Measurements from ENCODE around the gene CRYL1.

The CRYL1 gene

DNA sequence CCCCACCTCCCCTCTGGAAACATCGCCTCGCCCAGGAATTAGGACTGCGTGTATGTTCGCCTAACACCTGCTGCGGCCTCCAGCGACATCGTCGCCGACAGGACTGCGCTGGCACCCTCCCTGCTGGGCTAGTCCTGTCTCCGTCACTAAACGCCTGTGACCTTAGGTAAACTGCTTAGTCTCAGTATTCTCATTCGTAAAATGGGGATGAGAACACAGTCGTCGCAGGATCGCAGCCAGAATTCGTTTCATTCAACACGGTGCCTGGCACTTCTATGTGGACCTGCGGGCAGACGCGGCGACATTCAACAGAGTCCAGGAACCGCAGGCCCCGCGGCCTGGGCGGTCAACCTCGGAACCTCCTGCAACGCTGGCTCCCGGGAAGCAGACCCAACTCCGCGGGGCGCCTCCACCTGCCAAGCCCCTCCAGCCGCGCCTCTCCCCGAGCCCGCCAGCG lies 485 bp downstream of the CRYL1 start:
- Histone ChIP-seq H3K27ac (ENCODE audit: low read depth, low read length, severe bottlenecking) (no peak overlapping the region), H3K9me3 (ENCODE audit: control insufficient read depth, low read length) (no peaks in the 10 kb centered on the region)
- WGBS, 2 experiments (ENCODE audit: insufficient coverage in 2 of 2), result 1 to 4% methylated on average over 36 to 37 of the region's 37 CpGs

DNA sequence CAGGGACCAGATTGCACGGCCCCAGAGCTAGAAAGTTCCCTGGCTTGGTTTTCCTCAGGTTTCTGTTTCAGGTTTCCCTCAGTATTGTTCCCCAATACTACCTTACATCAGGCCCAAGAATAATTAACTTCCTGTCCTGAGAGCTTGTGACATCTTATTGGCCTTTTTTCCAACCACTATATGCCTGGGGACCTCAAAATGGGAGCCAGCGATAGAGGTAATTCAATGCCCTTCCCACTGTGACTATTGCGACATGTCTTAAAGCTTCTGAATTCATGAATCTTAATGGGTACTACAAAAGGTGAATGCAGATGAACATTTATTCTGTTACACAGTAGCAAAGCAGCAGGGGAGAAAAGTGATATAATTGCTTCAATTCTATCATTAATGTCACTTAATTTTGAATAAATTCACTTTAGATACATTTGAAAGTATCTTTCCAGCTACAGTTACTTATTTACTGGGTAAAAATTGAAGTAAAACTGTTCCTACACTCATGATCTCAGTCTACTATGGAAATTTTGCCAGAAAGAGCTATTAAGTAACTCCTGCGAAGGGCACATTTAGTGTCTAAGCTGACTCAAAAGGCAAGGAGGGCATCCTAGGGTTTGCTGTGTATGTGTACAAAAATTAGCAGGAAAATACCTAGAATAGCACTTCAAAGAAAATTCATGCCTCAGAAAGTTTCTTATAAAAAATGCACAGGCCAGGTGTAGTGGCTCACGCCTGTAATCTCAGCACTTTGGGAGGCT lies 4.1 kb downstream of the CRYL1 start:
- Histone ChIP-seq H3K36me3 (ENCODE audit: control insufficient read depth, insufficient read depth, low read length) (no peaks in the 10 kb centered on the region), H3K4me1 (ENCODE audit: control insufficient read depth, insufficient read depth, low read length, poor library complexity, severe bottlenecking) (no peaks in the 10 kb centered on the region), H3K27ac (ENCODE audit: low read depth, low read length, severe bottlenecking) (no peak overlapping the region), H3K9me3 (ENCODE audit: control insufficient read depth, low read length) (no peaks in the 10 kb centered on the region), H3K4me3 (ENCODE audit: extremely low read depth, insufficient read depth, low read length, poor library complexity, severe bottlenecking) (no peak overlapping the region)
- WGBS, 2 experiments (ENCODE audit: insufficient coverage in 2 of 2), result 80 to 100% methylated on average over 2 to 4 of the region's 5 CpGs

More for the DNA sequence above, 485 bp downstream of the CRYL1 start:
- Histone ChIP-seq H3K4me3 (ENCODE audit: extremely low read depth, insufficient read depth, low read length, poor library complexity, severe bottlenecking) (peak overlapping the region; percentile 56), H3K4me1 (ENCODE audit: control insufficient read depth, insufficient read depth, low read length, poor library complexity, severe bottlenecking) (no peaks in the 10 kb centered on the region), H3K36me3 (ENCODE audit: control insufficient read depth, insufficient read depth, low read length) (no peaks in the 10 kb centered on the region)

DNA sequence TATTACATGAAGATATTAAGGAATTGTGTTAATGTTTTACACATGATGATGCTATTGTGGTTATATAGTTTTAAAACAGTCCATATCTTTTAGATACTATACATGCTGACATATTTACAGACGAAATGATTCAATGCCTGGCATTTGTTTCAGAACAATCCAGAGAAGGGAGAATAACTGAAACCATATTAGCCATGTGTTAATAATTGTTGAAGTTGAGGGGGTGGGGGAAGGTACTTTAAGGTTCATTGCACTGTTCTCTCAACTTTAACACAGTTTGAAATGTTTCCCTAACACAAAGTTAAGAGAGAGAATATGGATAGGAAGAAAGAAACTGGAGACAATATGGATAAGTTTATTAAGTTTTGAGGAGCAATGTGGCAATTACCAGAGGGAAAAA lies 5.8 kb downstream of the CRYL1 start:
- Histone ChIP-seq H3K36me3 (ENCODE audit: control insufficient read depth, insufficient read depth, low read length) (no peaks in the 10 kb centered on the region), H3K27ac (ENCODE audit: low read depth, low read length, severe bottlenecking) (no peak overlapping the region), H3K4me1 (ENCODE audit: control insufficient read depth, insufficient read depth, low read length, poor library complexity, severe bottlenecking) (no peaks in the 10 kb centered on the region), H3K4me3 (ENCODE audit: extremely low read depth, insufficient read depth, low read length, poor library complexity, severe bottlenecking) (no peak overlapping the region), H3K9me3 (ENCODE audit: control insufficient read depth, low read length) (no peaks in the 10 kb centered on the region)
- WGBS, 2 experiments (ENCODE audit: insufficient coverage in 2 of 2), result no CpG with 5 or more reads among the region's 1 CpG

DNA sequence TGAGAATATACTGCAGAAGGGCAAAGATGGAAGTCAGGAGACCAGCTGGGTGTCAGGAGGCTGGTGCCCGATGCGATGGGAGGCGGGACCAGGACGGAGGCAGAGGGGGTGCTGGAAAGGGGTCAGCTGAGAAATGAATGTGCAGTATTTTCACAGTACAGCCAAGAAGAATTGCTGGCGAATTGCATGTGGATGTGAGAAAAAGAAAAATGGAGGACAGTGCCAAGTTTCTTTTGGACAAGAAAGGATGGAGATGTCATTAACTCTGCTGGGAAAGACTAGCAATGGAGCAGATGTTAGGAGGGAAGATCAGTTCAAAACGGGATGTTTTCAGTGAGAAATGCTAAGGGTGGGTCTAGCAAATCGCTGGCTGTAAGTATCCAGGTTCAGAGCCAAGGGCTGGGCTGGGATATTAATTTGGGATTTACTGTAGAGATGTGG lies 7.0 kb downstream of the CRYL1 start:
- Histone ChIP-seq H3K9me3 (ENCODE audit: control insufficient read depth, low read length) (no peaks in the 10 kb centered on the region), H3K4me3 (ENCODE audit: extremely low read depth, insufficient read depth, low read length, poor library complexity, severe bottlenecking) (no peak overlapping the region), H3K4me1 (ENCODE audit: control insufficient read depth, insufficient read depth, low read length, poor library complexity, severe bottlenecking) (no peaks in the 10 kb centered on the region), H3K27ac (ENCODE audit: low read depth, low read length, severe bottlenecking) (no peak overlapping the region), H3K36me3 (ENCODE audit: control insufficient read depth, insufficient read depth, low read length) (no peaks in the 10 kb centered on the region)
- WGBS, 2 experiments (ENCODE audit: insufficient coverage in 2 of 2), result 87 to 92% methylated on average over 7 of the region's 7 CpGs

DNA sequence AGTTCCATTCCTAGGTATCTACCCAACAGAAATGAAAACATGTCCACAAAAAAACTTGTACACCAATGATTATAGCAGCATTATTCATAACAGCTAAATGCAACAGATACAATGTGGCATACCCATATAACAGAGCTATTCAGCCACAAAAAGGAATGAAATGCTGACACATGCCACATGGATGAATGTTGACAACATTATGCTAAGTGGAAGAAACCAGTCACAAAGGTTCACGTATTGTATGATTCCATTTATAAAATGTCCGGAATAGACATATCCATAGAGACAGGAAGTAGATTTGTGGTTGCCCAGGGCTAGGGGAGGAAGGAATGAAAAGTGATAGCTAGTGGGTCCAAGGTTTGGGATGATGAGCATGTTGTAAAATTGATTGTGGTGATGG lies 10.8 kb downstream of the CRYL1 start:
- H3K4me3 ChIP-seq (ENCODE audit: extremely low read depth, insufficient read depth, low read length, poor library complexity, severe bottlenecking), result no peak overlapping the region
- H3K27ac ChIP-seq (ENCODE audit: low read depth, low read length, severe bottlenecking), result no peak overlapping the region
- no peaks in the 10 kb centered on the region for H3K36me3 ChIP-seq (ENCODE audit: control insufficient read depth, insufficient read depth, low read length)
- no peaks in the 10 kb centered on the region for H3K9me3 ChIP-seq (ENCODE audit: control insufficient read depth, low read length)
- WGBS, 2 experiments (ENCODE audit: insufficient coverage in 2 of 2), result 94 to 100% methylated on average over 2 of the region's 2 CpGs
- H3K4me1 ChIP-seq (ENCODE audit: control insufficient read depth, insufficient read depth, low read length, poor library complexity, severe bottlenecking), result no peaks in the 10 kb centered on the region

DNA sequence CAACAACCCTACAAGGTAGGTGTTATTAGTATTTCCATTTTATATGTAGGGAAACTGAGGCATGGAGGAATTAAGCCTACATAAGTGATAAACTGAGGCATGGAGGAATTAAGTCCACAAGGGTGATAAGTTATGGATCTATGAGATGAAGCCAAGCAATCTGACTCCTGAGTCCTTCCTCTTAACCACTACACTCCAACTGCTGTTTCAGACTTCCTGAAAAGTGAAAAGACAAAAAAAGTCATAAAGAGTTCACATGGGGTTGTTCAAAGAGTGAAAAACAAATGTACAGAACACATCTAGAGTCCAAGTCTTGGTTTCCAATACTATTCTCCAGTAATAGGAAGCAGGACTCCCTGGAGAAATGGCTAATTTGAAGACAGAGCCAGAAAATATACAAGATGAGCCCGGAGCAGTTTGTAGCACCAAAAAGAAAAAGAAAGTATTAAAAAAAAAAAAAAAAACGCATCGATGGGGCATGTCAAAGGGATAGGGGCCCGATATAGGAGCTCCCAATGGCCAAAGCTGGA lies 12.1 kb downstream of the CRYL1 start:
- Histone ChIP-seq H3K9me3 (ENCODE audit: control insufficient read depth, low read length) (no peaks in the 10 kb centered on the region), H3K4me1 (ENCODE audit: control insufficient read depth, insufficient read depth, low read length, poor library complexity, severe bottlenecking) (no peaks in the 10 kb centered on the region), H3K27ac (ENCODE audit: low read depth, low read length, severe bottlenecking) (no peak overlapping the region), H3K4me3 (ENCODE audit: extremely low read depth, insufficient read depth, low read length, poor library complexity, severe bottlenecking) (no peak overlapping the region), H3K36me3 (ENCODE audit: control insufficient read depth, insufficient read depth, low read length) (no peaks in the 10 kb centered on the region)
- 100% methylated on average over 1 of the region's 4 CpGs; no CpG with 5 or more reads in 1 of the 2 experiments for WGBS, 2 experiments (ENCODE audit: insufficient coverage in 2 of 2)

DNA sequence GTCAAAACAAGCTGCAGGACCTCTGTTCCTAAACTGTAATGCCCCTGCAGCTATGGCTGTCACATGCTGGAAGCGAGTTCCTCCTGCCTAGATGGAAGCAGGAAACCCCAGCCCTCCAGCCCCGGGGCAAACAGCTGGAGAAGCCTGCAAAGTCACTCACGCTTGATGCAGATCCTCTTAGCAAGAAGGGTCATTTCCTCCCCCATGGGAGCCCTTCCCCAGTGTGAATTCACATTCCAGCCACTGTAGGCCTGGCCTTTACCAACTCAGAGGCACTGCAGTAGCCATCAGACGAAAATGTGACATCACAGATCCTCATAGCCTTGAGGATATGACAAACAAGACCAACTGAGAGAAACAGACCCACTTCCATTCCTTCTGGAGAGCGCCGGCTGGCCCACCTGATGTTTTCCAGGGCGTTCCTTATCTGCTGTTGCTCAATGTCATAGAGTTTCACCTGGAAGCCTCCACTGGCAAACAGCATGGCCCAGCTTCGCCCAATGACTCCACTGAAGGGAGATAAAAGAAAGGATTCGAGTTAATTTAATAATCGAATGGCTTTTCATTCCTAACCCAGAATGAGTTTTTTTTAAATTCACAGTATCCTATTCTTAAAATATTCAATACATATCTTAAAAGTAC lies 13.5 kb downstream of the CRYL1 start:
- no peak overlapping the region for H3K27ac ChIP-seq (ENCODE audit: low read depth, low read length, severe bottlenecking)
- no peak overlapping the region for H3K4me3 ChIP-seq (ENCODE audit: extremely low read depth, insufficient read depth, low read length, poor library complexity, severe bottlenecking)
- 59 to 64% methylated on average over 6 to 7 of the region's 10 CpGs for WGBS, 2 experiments (ENCODE audit: insufficient coverage in 2 of 2)
- no peaks in the 10 kb centered on the region for H3K4me1 ChIP-seq (ENCODE audit: control insufficient read depth, insufficient read depth, low read length, poor library complexity, severe bottlenecking)
- no peaks in the 10 kb centered on the region for H3K9me3 ChIP-seq (ENCODE audit: control insufficient read depth, low read length)
- H3K36me3 ChIP-seq (ENCODE audit: control insufficient read depth, insufficient read depth, low read length), result no peaks in the 10 kb centered on the region

DNA sequence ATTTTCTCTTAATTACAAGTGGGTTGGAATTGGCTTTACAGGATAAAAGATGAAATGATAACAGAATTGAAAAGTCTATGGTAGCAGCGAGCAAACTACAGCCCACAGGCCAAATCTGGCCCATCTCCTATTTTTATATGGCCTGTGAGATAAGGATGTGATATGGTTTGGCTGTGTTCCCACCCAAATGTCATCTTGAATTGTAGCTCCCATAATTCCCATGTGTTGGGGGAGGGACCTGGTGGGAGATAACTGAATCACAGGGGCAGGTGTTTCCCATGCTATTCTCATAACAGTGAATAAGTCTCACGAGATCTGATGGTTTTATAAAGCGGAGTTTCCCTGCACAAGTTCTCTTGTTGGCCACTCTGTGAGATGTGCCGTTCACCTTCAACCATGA lies 19.0 kb downstream of the CRYL1 start:
- H3K4me1 ChIP-seq (ENCODE audit: control insufficient read depth, insufficient read depth, low read length, poor library complexity, severe bottlenecking), result no peaks in the 10 kb centered on the region
- H3K27ac ChIP-seq (ENCODE audit: low read depth, low read length, severe bottlenecking), result no peak overlapping the region
- H3K4me3 ChIP-seq (ENCODE audit: extremely low read depth, insufficient read depth, low read length, poor library complexity, severe bottlenecking), result no peak overlapping the region
- no peaks in the 10 kb centered on the region for H3K36me3 ChIP-seq (ENCODE audit: control insufficient read depth, insufficient read depth, low read length)
- no peaks in the 10 kb centered on the region for H3K9me3 ChIP-seq (ENCODE audit: control insufficient read depth, low read length)
- 98 to 100% methylated on average over 3 to 4 of the region's 4 CpGs for WGBS, 2 experiments (ENCODE audit: insufficient coverage in 2 of 2)

DNA sequence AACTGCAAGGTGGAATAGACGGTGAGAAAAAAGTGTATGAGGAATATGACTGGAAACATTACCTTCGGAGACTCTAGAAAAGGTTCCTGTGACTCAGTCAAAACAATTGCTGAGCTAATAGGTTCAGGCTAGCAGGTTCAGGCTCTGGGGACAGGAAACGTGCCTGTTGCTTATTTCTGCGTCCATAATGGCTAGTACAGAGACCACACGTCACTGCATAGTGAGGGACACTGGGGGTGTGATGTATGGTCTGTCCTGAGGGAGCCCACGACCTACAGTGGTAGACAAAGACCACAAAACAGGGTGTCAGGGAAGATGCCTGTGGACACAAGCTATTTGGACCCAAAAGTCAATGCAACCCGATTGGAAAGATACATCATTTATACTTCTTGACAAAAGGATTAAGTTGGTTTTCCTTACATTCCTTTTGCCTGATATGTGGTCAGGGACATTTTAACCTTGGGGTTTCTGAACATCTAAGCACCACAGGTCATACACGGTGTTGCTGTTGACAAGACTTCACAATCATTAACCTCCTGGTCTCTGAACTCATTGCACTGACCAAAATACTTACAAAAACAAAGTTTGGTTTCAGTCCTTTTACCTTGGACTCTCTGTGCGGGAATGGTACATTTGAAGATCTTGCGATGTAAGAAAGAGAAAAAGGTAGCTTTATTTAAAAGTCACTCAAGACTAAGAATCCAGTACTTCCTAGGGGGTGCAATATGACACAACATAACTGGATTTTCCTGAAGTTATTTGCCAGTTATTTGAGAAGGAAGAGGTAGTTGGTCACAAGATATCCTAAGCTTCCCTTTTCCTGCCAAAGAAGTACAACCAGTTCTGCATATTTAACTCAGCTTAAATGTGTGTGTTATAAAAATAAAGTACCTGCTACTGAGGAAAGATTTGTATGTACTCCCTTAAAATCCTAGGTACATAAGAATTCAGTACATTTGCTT lies 20.0 kb downstream of the CRYL1 start:
- Histone ChIP-seq H3K27ac (ENCODE audit: low read depth, low read length, severe bottlenecking) (no peak overlapping the region), H3K9me3 (ENCODE audit: control insufficient read depth, low read length) (no peaks in the 10 kb centered on the region), H3K4me1 (ENCODE audit: control insufficient read depth, insufficient read depth, low read length, poor library complexity, severe bottlenecking) (no peaks in the 10 kb centered on the region), H3K36me3 (ENCODE audit: control insufficient read depth, insufficient read depth, low read length) (no peaks in the 10 kb centered on the region), H3K4me3 (ENCODE audit: extremely low read depth, insufficient read depth, low read length, poor library complexity, severe bottlenecking) (no peak overlapping the region)
- WGBS, 2 experiments (ENCODE audit: insufficient coverage in 2 of 2), result 88 to 98% methylated on average over 7 to 8 of the region's 10 CpGs

Measured in mesodermal cell (in vitro differentiated cells).